Left ventricle myocardium inferior (tissue), 1 donor: ENCODE measurements around the gene TFG. TPM values are rescaled to one million over a fixed set of nuclear protein-coding genes. Genes with fewer than 3 reads are reported as not detected.

Source experiments
- DNase-seq: peaks from one replicate; pipeline ENCODE4 v3.0.0-alpha.2; 2020
- H3K27ac ChIP-seq: fragments of 200-600 bp; replicated peaks from 2 replicates; pipeline ENCODE4 v1.8.0; 2021
- H3K27me3 ChIP-seq: fragments of 200-600 bp; 2 replicates; pipeline ENCODE4 v1.8.0; 2021; ENCODE audit warnings: low read depth
- H3K36me3 ChIP-seq: fragments of 200-600 bp; 2 replicates; pipeline ENCODE4 v1.8.0; 2021
- H3K4me1 ChIP-seq: fragments of 200-600 bp; 2 replicates; pipeline ENCODE4 v1.8.0; 2021
- H3K4me3 ChIP-seq: fragments of 200-600 bp; 2 replicates; pipeline ENCODE4 v1.8.0; 2021; ENCODE audit warnings: mild to moderate bottlenecking, moderate library complexity
- H3K9me3 ChIP-seq: fragments of 200-600 bp; replicated peaks from 2 replicates; pipeline ENCODE4 v1.8.0; 2021
- intact Hi-C: fragments of 100-400 bp; cut with micrococcal nuclease; formaldehyde crosslinking; loops from one replicate; pipeline ENCODE4 v1.11.0; 2022
- total RNA-seq: library from RNA; stranded (reverse); fragmentation: NEBNext Ultra II Directional; extraction: Animal tissue kit (Norgen Biotek cat#: 25700); gene quantifications from one replicate; pipeline ENCODE4 v1.2.1, GENCODE V29; 2021
- TF ChIP-seq, protein P1 (sequence below): fragments of 200-600 bp; IDR thresholded peaks from 2 replicates; pipeline ENCODE4 v1.8.0; 2021; ENCODE audit warnings: antibody characterized with exemption, mild to moderate bottlenecking, borderline replicate concordance
- donor health status: DM: no; HTN: yes; CAD: no; lungs with severe emphysema.

The TFG gene
- total RNA-seq, 1 donor from 2014 or later = 114 TPM

DNA sequence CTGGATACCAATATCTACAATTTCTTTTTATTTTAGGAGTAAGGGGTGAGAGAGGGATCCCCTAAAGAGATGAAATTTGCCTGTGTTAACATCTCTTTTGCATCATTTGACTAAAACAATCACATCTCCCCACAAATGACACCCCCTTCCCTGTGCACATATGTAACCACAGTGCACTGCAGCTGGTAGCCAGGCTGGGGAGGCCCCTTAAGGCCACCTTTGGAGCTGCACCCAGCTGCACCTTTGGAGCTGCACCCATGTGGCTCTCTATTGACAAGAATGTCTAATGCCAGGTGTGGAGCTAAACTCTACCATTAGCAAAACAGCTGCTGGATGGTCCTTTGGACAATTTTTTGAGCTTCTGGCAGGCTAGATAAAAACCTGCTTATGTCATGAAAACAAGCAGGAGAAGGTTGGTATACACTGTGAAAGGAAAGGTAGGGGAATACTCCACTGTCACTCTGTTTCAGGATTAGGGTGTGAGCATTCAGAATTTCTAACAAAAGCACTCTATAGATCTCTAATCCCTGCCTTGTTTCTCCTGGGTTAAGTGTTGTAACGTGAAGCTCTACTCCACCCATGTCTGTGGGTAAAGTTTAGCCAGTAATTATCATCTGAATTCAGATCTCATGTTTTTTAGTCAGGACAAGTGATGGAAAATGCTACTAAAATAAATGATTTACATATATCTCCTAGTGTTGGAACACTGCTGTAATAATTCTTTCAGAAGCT lies 52.1 kb downstream of the TFG start:
- Histone ChIP-seq H3K4me1 (peaks cover 18% of the 10 kb centered on the region), H3K36me3 (peaks cover 10% of the 10 kb centered on the region), H3K4me3 (no peak overlapping the region), H3K27me3 (no peaks in the 10 kb centered on the region), H3K27ac (no peak overlapping the region), H3K9me3 (no peaks in the 10 kb centered on the region)
- no peak for DNase-seq
- intact Hi-C loops = no loop called here
- TF ChIP-seq, protein P1, sequence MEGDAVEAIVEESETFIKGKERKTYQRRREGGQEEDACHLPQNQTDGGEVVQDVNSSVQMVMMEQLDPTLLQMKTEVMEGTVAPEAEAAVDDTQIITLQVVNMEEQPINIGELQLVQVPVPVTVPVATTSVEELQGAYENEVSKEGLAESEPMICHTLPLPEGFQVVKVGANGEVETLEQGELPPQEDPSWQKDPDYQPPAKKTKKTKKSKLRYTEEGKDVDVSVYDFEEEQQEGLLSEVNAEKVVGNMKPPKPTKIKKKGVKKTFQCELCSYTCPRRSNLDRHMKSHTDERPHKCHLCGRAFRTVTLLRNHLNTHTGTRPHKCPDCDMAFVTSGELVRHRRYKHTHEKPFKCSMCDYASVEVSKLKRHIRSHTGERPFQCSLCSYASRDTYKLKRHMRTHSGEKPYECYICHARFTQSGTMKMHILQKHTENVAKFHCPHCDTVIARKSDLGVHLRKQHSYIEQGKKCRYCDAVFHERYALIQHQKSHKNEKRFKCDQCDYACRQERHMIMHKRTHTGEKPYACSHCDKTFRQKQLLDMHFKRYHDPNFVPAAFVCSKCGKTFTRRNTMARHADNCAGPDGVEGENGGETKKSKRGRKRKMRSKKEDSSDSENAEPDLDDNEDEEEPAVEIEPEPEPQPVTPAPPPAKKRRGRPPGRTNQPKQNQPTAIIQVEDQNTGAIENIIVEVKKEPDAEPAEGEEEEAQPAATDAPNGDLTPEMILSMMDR = peak; percentile 27

DNA sequence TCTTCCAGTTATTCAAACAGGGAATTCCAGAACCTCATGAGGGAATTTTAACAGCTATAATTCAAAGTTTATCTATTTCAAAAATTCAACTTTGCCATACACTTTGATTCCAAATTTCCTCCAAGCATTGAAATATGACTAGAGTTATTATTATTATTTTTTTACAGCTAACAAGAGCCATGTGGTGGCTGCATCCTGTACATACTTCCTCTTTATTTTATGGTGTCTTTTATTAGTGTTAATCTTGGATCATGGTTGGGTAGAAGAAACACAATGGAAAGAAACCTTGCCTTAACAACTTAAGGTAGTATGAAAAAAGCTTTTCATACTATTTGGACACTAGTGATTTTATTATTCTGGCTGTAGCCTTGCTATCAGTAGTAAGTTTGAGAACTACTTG lies 52.7 kb downstream of the TFG start:
- no peak overlapping the region for H3K27ac ChIP-seq
- no peaks in the 10 kb centered on the region for H3K27me3 ChIP-seq
- TF ChIP-seq, protein P1 = no peak
- intact Hi-C loops = no loop called here
- H3K4me3 ChIP-seq = no peak overlapping the region
- H3K9me3 ChIP-seq = no peaks in the 10 kb centered on the region
- H3K36me3 ChIP-seq = peaks cover 10% of the 10 kb centered on the region
- no peak for DNase-seq
- H3K4me1 ChIP-seq = peaks cover 13% of the 10 kb centered on the region

- TF ChIP-seq, protein P1 = no peak
- Histone ChIP-seq H3K27ac (no peak overlapping the region), H3K4me1 (no peaks in the 10 kb centered on the region), H3K9me3 (no peaks in the 10 kb centered on the region), H3K27me3 (no peaks in the 10 kb centered on the region), H3K4me3 (no peak overlapping the region), H3K36me3 (peaks cover 6% of the 10 kb centered on the region)
- no peak for DNase-seq
- intact Hi-C loops = no loop called here
Measured at GRCh38 chr3:100765437-100765975, 56.2 kb downstream of the TFG start.

DNA sequence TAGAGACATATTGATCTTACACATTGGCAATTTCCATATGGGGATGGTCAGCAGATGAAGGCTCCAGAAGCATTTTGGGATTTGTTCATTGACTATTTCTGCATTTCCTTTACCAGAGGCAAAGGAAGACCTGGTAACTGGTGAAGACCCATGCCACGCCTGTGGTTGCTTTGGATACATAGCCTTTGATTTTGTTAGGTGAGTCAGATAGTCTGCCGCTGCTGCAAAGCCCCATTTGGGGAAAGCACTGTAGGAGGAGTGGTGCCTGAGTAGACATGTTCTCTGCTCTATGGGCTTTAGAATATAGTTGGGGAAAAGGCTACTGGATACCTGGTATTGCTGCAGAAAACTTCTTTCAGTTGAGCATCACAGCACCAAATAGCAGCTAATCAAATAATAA lies 56.8 kb downstream of the TFG start:
- Histone ChIP-seq H3K27me3 (no peaks in the 10 kb centered on the region), H3K9me3 (no peaks in the 10 kb centered on the region), H3K4me1 (no peaks in the 10 kb centered on the region), H3K27ac (no peak overlapping the region), H3K36me3 (peaks cover 6% of the 10 kb centered on the region), H3K4me3 (no peak overlapping the region)
- DNase-seq = no peak
- TF ChIP-seq, protein P1 = no peak
- intact Hi-C loops = no loop called here

DNA sequence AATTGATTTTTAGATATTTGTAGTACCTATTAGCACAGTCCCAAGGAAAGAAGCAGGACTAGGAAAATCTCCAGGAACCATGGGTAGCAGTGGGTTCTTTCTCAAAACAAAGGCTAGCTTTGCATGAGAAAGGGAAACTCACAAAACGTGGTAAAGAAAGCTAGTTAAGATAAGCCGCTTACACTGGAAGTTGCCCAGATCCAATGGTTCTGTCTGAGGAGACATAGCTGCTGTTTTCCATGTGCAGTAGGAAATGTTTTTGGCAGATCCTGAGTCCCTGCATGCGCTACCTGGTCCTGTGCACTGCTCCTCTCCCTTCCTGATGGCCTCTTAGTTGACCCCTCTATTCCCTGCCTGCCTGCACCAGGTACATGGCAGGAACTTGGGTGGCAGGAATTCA lies 60.4 kb downstream of the TFG start:
- intact Hi-C loops = no loop called here
- no peak for DNase-seq
- Histone ChIP-seq H3K4me3 (no peak overlapping the region), H3K4me1 (no peaks in the 10 kb centered on the region), H3K27me3 (no peaks in the 10 kb centered on the region), H3K36me3 (peaks cover 10% of the 10 kb centered on the region), H3K9me3 (no peaks in the 10 kb centered on the region), H3K27ac (no peak overlapping the region)
- TF ChIP-seq, protein P1 = no peak
